Measurements from ENCODE around the gene KLHL3.

The KLHL3 gene

DNA sequence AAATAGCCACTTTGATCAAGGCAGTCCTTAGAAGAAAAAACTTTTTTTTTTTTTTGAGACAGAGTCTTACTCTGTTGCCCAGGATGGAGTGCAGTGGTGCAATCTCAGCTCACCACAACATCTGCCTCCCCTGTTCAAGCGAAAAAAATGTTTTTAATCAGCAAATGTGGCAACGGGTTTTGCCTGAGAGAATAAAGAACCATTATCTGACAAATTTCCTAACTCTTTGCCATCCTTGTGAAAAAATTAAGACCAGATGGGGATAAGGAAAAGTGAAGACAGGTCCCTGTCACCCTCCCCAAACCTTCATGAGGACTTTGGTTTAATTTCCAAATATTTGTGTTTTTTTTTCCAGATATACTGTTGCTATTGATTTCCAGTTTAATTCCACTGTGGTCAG is 129.5 kb downstream of the KLHL3 start:
- no peak for DNase-seq

DNA sequence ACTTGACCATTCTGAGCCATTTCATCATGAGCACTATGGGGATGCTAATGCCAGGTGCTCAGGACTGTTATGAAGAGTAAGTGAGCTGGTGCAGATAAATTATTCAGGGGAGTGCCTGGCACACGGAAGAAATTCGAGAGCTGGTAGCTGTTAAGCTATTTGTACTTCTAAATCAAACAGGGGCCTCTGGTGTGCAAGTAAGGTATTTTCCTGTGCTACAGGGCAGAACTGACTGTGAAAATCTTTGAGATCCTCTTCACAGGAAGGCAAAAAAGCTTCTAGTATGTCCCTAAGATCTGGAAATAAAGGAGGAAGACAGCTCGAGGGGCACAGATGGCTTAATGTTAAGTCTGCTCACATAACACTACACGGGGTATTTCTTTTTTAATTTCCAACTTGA is 130.5 kb downstream of the KLHL3 start:
- DNase-seq = no peak

DNA sequence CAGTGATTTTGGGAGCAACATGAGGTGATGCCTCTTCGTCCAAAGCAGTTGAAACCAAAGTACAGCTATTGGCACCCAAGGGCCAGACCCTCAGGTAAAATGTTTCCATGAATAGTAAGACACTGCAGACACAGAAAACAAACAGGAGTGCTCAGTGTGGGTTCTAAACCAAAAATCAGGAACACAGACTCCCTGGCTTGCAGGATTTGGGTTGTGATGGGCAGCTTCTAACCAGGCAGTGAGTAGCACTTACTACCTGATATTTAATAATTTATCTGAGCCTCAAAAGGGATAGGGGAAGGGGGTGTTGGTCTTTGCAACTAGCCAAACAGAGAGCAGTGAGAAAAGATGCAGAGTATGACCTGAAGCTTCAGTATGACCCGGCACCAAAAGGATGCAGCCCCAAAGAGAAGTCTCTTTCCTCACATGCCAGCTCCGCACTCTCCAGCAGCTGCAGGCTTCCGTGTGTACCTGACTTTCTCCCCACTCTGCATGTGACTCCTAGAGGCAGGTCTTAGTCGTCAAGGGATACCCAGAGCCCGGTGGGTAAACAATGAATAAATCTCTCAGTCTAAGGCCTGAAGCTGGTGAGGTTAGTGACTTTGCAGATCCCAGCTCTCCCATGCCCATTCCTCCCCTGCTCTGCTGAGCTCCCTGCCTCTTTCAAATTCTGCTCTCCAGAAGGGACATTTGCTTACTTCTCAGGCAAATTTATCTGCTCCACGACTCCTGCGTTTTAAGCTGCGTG is 131.4 kb downstream of the KLHL3 start:
- DNase-seq = no peak

- no peak for DNase-seq
Measured at GRCh38 chr5:137603891-137604290, 132.0 kb downstream of the KLHL3 start.

DNA sequence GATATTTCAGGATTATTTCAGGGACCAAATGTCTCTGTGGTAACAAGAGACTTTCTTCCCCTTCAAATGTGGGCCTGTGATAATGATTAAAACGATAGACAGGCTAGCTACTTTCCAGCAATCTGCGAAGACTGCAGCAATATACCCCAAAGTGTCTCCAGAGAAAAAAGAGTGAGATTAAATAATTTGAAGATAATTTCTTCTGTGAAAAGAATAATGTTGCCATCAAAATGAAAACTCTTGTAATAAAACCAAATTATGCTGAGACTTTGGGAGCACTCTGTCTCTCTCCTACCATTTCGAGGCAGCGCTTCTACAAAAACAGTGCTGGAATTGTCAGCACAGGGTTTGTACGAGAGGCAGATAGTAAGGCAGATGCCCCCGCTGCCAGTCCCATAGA is 132.5 kb downstream of the KLHL3 start:
- no peak for DNase-seq

GRCh38 chr5:137602721-137603273 is 133.1 kb downstream of the KLHL3 start:
- no peak for DNase-seq

DNA sequence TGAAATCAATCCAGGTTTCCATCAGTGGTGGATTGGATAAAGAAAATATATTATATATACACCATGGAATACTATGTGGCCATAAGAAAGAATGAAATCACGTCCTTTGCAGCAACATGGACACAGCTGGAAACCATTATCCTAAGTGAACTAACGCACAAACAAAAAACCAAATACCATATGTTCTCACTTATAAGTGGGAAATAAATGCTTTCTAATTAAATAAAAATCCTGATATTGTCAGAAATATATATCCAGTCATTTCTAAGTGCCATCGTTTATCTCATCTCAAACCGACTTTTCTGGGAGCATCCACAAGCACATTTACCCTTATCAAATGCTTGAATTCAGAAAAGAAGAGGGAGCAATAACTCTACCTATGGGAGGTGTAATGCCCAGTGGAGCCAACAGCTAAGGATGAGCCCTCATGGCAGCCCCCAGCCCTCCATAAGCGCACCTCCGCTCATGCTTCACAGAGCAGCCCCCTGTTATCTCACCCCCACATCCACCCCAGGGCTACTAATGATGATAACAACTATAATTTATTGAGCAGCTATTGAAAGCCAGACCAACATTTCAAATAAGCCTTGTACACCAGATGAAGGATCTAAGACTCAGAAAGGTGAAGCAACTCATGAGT is 135.0 kb downstream of the KLHL3 start:
- no peak for DNase-seq

GRCh38 chr5:137599457-137599856 is 136.4 kb downstream of the KLHL3 start:
- DNase-seq = no peak

- no peak for DNase-seq
Measured at GRCh38 chr5:137598399-137598798, 137.5 kb downstream of the KLHL3 start.

DNA sequence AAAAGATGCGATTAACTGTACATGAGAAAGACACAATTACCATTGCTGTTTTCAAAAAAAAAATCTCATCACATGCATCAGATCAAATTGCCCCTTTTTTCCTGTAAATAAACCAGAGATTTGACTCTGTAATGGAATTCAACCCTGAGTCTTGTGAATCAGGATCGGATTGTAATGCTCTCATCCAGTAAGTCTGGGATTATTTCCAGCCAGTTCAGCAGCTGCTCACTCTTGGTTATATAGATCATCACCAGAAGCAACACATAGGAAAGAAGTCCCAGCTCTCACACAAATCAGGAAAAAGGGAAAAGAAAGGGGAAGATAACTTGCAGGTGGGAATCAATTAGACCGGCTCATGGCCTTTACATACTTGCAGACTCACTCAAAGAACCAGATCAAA is 138.9 kb downstream of the KLHL3 start:
- DNase-seq = no peak

DNA sequence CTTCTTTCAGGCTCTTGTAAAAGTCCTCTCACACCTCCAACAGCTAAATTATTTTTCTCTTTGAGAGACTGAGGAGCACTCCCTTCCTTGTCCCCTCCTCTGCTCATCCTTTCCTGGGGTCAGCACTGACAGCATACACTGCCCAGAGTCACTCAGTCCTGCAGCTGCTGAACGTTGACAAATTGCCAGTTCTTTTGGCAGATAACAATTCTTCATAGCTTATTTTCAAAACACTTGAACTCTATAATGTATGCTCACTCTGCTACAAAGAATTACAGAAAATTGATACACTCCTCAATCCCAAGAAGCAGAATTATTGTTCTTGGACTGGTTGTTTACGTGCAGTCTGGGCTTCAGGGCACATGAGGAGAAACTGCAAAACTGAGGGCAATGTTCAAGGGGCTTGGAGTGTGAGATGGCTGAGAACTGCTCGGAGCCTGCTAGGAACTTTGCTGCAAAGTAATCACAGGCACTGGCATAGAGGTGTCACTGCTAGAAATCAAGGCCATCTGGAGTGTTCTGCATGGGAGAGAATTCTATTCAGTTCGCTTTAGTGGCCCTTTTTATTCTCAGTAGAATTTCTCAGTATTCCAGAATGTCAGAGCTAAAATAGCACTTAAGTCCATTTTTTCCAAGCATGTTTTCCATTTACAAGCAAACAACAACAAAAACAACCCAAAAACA is 140.4 kb downstream of the KLHL3 start:
- DNase-seq = no peak

GRCh38 chr5:137594717-137595116 is 141.2 kb downstream of the KLHL3 start:
- DNase-seq = no peak

DNA sequence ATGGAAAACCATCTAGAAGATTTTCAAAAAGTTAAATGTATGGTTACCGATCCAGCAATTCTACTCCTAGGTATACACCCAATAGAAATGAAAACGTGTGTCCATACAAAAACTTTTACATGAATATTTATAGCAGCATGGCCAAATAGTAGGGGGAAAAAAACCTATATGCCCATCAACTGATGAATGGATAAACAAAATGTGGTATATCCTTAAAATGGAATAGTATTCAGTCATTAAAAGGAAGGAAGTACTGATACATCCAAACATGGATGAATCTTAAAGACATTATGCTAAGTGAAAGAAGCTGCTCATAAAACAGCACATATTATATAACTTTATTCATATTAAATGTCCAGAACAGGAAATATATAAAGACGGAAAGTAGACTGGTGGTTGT is 143.6 kb downstream of the KLHL3 start:
- no peak for DNase-seq

DNA sequence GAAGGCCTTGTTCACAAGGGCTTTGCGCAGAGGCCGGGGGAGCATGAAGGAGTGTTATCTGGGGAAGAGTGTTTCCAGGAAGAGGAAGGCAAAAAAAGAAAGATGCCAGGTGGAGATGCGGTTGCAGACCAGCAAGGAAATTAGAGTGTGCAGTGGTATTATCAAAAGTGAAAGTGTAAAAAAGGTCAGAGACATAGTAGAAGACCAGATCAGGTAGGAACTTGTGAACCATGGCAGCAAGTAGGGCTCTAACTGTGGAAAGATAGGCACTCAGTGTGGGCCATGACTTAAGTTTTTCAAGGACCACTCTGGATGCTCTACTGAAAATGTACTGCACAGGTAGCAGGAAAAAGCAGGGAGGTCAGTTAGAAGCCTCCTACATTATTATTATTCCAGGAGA is 146.7 kb downstream of the KLHL3 start:
- DNase-seq = no peak

- no peak for DNase-seq
Measured at GRCh38 chr5:137587919-137588318, 148.0 kb downstream of the KLHL3 start.

DNA sequence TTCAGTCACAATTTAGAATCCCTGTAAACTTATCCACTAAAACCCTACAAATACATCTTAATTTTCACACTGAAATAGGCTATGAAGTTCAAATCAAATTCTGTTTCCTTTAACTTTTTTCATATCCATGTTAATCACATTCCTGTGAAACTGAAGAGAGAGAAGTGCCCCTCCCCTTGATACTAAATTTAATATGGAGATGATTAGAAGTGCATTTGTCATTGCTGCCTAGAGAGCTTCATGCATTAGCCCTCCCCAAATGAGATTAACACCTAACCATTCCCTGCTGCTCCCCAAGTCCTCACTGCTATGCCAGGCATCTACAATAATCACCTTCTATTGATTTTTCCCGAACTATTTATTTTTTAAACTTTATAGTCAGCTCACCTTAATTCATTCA is 151.6 kb downstream of the KLHL3 start:
- DNase-seq = no peak

GRCh38 chr5:137583129-137583528 is 152.8 kb downstream of the KLHL3 start:
- DNase-seq = no peak

- DNase-seq = no peak
Measured at GRCh38 chr5:137582218-137582617, 153.7 kb downstream of the KLHL3 start.

DNA sequence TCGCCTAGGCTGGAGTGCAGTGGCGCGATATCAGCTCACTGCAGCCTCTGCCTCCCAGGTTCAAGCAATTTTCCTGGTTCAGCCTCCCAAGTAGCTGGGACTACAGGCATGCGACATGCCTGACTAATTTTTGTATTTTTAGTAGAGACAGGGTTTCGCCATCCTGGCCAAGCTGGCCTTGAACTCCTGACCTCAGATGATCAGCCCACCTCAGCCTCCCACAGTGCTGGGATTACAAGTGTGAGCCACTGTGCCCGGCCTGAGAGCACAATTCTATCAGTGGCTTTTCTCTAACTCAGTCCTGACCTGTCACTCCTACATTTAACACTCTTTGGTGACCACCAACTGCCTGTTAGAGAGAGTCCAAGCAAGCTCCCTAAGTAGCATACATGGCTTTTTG is 154.1 kb downstream of the KLHL3 start:
- DNase-seq = no peak

GRCh38 chr5:137580030-137580429 is 155.9 kb downstream of the KLHL3 start:
- no peak for DNase-seq

GRCh38 chr5:137575847-137576246 is 160.0 kb downstream of the KLHL3 start:
- no peak for DNase-seq

DNA sequence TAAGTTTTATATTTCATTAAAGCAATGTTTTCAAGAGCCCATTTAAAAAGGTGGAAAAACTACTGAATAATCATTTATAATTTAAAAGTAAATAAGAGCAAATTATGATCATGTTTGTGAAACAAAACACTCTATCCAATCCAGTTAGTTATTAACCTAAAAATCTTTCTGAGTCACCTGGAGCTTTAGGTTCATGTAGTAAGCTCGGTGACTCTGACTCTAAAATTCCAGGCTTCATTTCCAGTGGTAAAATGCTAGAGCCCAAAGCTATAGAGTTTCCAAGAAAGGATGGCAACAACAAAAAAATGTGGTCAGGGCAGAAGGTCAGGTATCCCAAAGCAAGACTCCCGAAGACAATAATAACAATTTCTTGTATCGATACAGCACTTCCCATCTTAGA is 160.7 kb downstream of the KLHL3 start:
- DNase-seq = no peak

GRCh38 chr5:137573376-137573775 is 162.5 kb downstream of the KLHL3 start:
- no peak for DNase-seq

All from activated CD4-positive, alpha-beta T cell treated with anti-CD3 and anti-CD28 coated beads, Interleukin-2, amount 50 U/mL, for 48 hours (primary cell).